Neuronal stem cell (in vitro differentiated cells): Measurements from ENCODE around the gene SLCO3A1.

Source experiments
- DNase-seq: peaks from one replicate; pipeline ENCODE4 v3.0.0-alpha.2; 2013; ENCODE audit warnings: low spot score
- H2AFZ ChIP-seq: one replicate; pipeline ENCODE4 v1.6.1; 2013; ENCODE audit warnings: mild to moderate bottlenecking, low read length, inconsistent platforms
- H2AK5ac ChIP-seq: 2 replicates; pipeline ENCODE4 v1.6.1; 2013; ENCODE audit warnings: low read depth, mild to moderate bottlenecking, inconsistent platforms, low read length, moderate library complexity, mixed read lengths
- H2BK120ac ChIP-seq: 2 replicates; pipeline ENCODE4 v1.6.1; 2013; ENCODE audit warnings: low read depth, mild to moderate bottlenecking, inconsistent platforms, low read length, moderate library complexity, mixed read lengths
- H2BK12ac ChIP-seq: one replicate; pipeline ENCODE4 v1.6.1; 2013; ENCODE audit warnings: low read length, inconsistent platforms
- H2BK15ac ChIP-seq: 2 replicates; pipeline ENCODE4 v1.6.1; 2013; ENCODE audit warnings: mild to moderate bottlenecking, low read length, inconsistent platforms, mixed read lengths
- H2BK5ac ChIP-seq: one replicate; pipeline ENCODE4 v1.6.1; 2013; ENCODE audit warnings: inconsistent platforms, mild to moderate bottlenecking, low read length, moderate library complexity
- H3K14ac ChIP-seq: one replicate; pipeline ENCODE4 v1.6.1; 2013; ENCODE audit warnings: low read length, inconsistent platforms
- H3K18ac ChIP-seq: 2 replicates; pipeline ENCODE4 v1.6.1; 2013; ENCODE audit warnings: low read length, inconsistent platforms
- H3K23ac ChIP-seq: 2 replicates; pipeline ENCODE4 v1.6.1; 2013; ENCODE audit warnings: low read depth, mild to moderate bottlenecking, mixed read lengths, low read length, inconsistent platforms; ENCODE audit not compliant: poor library complexity
- H3K27ac ChIP-seq: replicated peaks from 3 replicates; pipeline ENCODE4 v1.5.1; 2013; ENCODE audit warnings: low read length, inconsistent platforms
- H3K27me3 ChIP-seq, 3 experiments: 2 replicates each; pipeline ENCODE4 v1.6.1; 2013; ENCODE audit warnings: low read length in 3 of 3, mild to moderate bottlenecking in 2 of 3, inconsistent platforms in 1 of 3, low read depth in 1 of 3, mixed read lengths in 1 of 3, moderate library complexity in 1 of 3; ENCODE audit not compliant: control insufficient read depth in 3 of 3, insufficient read depth in 3 of 3
- H3K36me3 ChIP-seq, 2 donors: replicated peaks in 1 of 2; 2 replicates each; pipeline ENCODE4 v1.6.1; 2013; ENCODE audit warnings: low read length in 2 of 2; ENCODE audit not compliant: control insufficient read depth in 2 of 2, insufficient read depth in 2 of 2
- H3K4ac ChIP-seq: 2 replicates; pipeline ENCODE4 v1.6.1; 2013; ENCODE audit warnings: inconsistent platforms, mild to moderate bottlenecking, low read length, moderate library complexity
- H3K4me1 ChIP-seq, 2 donors: 1 replicate in 1 of 2; 2 replicates in 1 of 2; pipeline ENCODE4 v1.6.1; 2013; ENCODE audit warnings: low read length in 2 of 2, low read depth in 1 of 2; ENCODE audit not compliant: control insufficient read depth in 2 of 2, insufficient read depth in 1 of 2
- H3K4me2 ChIP-seq: one replicate; pipeline ENCODE4 v1.6.1; 2013; ENCODE audit warnings: mild to moderate bottlenecking, low read length, inconsistent platforms; ENCODE audit not compliant: insufficient read depth, poor library complexity, severe bottlenecking
- H3K4me3 ChIP-seq, 2 donors: 2 replicates each; pipeline ENCODE4 v1.5.1; 2013; ENCODE audit warnings: low read length in 2 of 2, mild to moderate bottlenecking in 2 of 2, inconsistent platforms in 1 of 2, moderate library complexity in 1 of 2
- H3K79me1 ChIP-seq: one replicate; pipeline ENCODE4 v1.6.1; 2013; ENCODE audit warnings: low read depth, mild to moderate bottlenecking, inconsistent platforms, low read length, moderate library complexity
- H3K9ac ChIP-seq: one replicate; pipeline ENCODE4 v1.6.1; 2013; ENCODE audit warnings: mild to moderate bottlenecking, low read depth, low read length, inconsistent platforms; ENCODE audit not compliant: poor library complexity
- H3K9me3 ChIP-seq, 2 donors: replicated peaks in 1 of 2; 2 replicates each; pipeline versions ENCODE3 to v1.6.1; 2013; ENCODE audit warnings: low read length in 2 of 2, mild to moderate bottlenecking in 2 of 2, inconsistent platforms in 1 of 2, low read depth in 1 of 2, mixed read lengths in 1 of 2, moderate library complexity in 1 of 2; ENCODE audit not compliant: control insufficient read depth in 2 of 2, insufficient read depth in 1 of 2
- H4K8ac ChIP-seq: one replicate; pipeline ENCODE4 v1.6.1; 2013; ENCODE audit warnings: low read depth, mild to moderate bottlenecking, inconsistent platforms, low read length, moderate library complexity
- H4K91ac ChIP-seq: one replicate; pipeline ENCODE4 v1.6.1; 2013; ENCODE audit warnings: low read length, low read depth, mild to moderate bottlenecking, inconsistent platforms; ENCODE audit not compliant: poor library complexity
- WGBS, 2 donors: extraction: QIAGEN DNeasy Blood & Tissue Kit; methylation state at CpG; one replicate each; pipeline ENCODE4 v1.1.7; 2013; ENCODE audit warnings: missing lambda C conversion rate in 2 of 2, mixed read lengths in 1 of 2; ENCODE audit not compliant: insufficient read length in 2 of 2, insufficient replicate concordance in 1 of 2; ENCODE audit errors: extremely low coverage in 2 of 2; 5-methylcytosine and 5-hydroxymethylcytosine counted together

The SLCO3A1 gene

DNA sequence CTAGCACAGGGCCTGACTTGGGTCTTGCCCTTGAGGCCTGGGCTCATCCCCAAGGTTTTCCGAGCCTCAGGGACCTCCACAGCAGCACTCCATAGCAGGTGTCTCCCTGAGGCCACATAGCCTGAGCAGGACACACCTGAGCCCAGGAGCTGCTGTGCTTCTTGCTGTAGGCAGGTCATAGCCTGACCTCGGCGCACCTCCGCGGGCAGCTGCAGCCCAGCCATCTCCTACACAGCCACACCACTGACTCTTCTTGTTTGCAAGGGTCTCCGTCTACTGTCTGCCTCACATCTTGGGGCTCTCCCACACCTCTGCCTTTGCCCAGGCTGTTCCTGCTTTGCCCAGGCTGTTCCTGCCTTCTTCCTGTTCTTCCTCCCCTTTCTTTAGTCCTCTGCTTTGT lies 224.8 kb downstream of the SLCO3A1 start:
- no peak overlapping the region for H3K27ac ChIP-seq

DNA sequence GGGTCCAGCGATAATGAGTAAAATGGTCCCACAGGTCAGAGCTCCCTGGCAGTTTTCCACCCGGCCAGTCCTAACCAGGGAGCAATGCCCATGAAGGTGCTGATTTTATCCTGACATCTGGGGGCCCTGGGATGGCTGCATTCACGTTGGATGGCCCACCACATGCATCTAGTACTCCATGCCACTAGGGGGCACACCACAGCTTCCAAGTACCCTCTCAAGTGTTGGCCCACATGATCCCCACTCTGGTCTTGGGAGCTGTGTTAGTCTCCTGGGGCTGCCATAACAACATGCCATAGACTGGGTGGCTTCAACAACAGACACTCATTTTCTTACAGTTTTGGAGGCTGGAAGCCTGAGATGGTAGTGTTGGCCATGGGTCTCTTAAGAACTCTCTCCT lies 225.5 kb downstream of the SLCO3A1 start:
- no peak overlapping the region for H3K18ac ChIP-seq
- H2BK15ac ChIP-seq: no peak overlapping the region
- H3K4me3 ChIP-seq: no peak overlapping the region
- no peaks in the 10 kb centered on the region for H3K36me3 ChIP-seq
- H3K27ac ChIP-seq: no peak overlapping the region
- H3K23ac ChIP-seq: no peak overlapping the region
- H3K9me3 ChIP-seq: no peaks in the 10 kb centered on the region
- no peak overlapping the region for H4K8ac ChIP-seq
- no peak overlapping the region for H2BK120ac ChIP-seq
- H3K27me3 ChIP-seq: peaks cover 0 to 3% (median 0%) of the 10 kb centered on the region in 3 experiments
- H2AK5ac ChIP-seq: no peak overlapping the region
- H2AFZ ChIP-seq: peak overlapping the region; percentile 1
- no peak overlapping the region for H2BK12ac ChIP-seq
- no peak overlapping the region for H3K4me2 ChIP-seq
- no CpG with 5 or more reads among the region's 3 CpGs for WGBS, 2 donors
- no peak overlapping the region for H4K91ac ChIP-seq
- no peak overlapping the region for H2BK5ac ChIP-seq
- DNase-seq: no peak
- H3K9ac ChIP-seq: no peak overlapping the region
- H3K4me1 ChIP-seq: no peaks in the 10 kb centered on the region
- H3K4ac ChIP-seq: no peak overlapping the region
- no peaks in the 10 kb centered on the region for H3K79me1 ChIP-seq
- no peak overlapping the region for H3K14ac ChIP-seq

More for the DNA sequence above, 224.8 kb downstream of the SLCO3A1 start:
- Histone ChIP-seq H2AK5ac (no peak overlapping the region), H3K4me2 (no peak overlapping the region), H3K4me1 (no peaks in the 10 kb centered on the region), H4K8ac (no peak overlapping the region), H3K27me3 (peaks cover 0 to 3% (median 0%) of the 10 kb centered on the region in 3 experiments), H2BK15ac (no peak overlapping the region), H2BK12ac (no peak overlapping the region), H3K79me1 (no peaks in the 10 kb centered on the region), H2BK120ac (no peak overlapping the region), H3K14ac (no peak overlapping the region), H4K91ac (peak overlapping the region; percentile 34), H3K18ac (no peak overlapping the region), H2BK5ac (no peak overlapping the region), H3K23ac (no peak overlapping the region), H3K4me3 (no peak overlapping the region), H3K9me3 (no peaks in the 10 kb centered on the region), H3K4ac (no peak overlapping the region), H3K36me3 (no peaks in the 10 kb centered on the region), H2AFZ (no peak overlapping the region), H3K9ac (no peak overlapping the region)
- DNase-seq: no peak
- WGBS, 2 donors: no CpG with 5 or more reads among the region's 6 CpGs

DNA sequence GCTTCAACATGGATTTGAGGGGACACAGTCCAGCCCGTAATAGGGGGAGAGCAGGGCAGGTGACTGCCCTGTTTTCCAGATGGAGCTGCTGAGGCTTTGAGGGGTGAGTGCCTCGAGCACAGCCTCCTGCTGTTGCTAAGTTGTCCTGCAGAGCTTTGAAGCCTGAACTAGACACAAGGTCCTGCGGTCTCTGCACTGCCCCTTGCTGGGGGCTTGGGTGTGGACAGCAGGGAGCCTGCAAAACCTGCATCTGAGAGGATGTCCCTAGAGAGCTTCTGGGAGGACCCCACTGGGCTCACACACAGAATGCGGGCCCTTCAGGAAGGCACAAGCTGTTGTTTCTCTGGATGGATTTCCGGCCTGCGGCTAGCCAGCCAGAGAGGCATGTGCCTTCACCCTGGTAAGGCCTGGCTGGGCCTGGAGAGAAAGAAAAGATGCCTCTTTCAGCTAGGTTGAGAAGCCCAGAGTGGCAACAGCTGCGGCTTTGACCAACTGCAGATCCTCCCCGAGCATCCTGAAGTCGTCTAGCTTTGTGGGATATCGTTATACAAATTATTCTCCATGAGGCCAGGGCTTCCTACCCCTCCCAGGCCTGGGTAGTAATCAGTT lies 226.2 kb downstream of the SLCO3A1 start:
- Histone ChIP-seq H4K8ac (no peak overlapping the region), H3K4me1 (no peaks in the 10 kb centered on the region), H3K9me3 (no peaks in the 10 kb centered on the region), H2AFZ (peak overlapping the region; percentile 1), H2BK5ac (no peak overlapping the region), H3K79me1 (no peaks in the 10 kb centered on the region), H3K23ac (no peak overlapping the region), H3K36me3 (no peaks in the 10 kb centered on the region), H2BK120ac (no peak overlapping the region), H3K27ac (no peak overlapping the region), H3K27me3 (peaks cover 0 to 3% (median 0%) of the 10 kb centered on the region in 3 experiments), H3K4me2 (no peak overlapping the region), H3K9ac (no peak overlapping the region), H3K4me3 (no peak overlapping the region), H3K4ac (no peak overlapping the region), H2BK12ac (no peak overlapping the region), H3K14ac (no peak overlapping the region), H4K91ac (no peak overlapping the region), H3K18ac (no peak overlapping the region), H2AK5ac (no peak overlapping the region), H2BK15ac (no peak overlapping the region)
- no CpG with 5 or more reads among the region's 10 CpGs for WGBS, 2 donors
- no peak for DNase-seq

DNA sequence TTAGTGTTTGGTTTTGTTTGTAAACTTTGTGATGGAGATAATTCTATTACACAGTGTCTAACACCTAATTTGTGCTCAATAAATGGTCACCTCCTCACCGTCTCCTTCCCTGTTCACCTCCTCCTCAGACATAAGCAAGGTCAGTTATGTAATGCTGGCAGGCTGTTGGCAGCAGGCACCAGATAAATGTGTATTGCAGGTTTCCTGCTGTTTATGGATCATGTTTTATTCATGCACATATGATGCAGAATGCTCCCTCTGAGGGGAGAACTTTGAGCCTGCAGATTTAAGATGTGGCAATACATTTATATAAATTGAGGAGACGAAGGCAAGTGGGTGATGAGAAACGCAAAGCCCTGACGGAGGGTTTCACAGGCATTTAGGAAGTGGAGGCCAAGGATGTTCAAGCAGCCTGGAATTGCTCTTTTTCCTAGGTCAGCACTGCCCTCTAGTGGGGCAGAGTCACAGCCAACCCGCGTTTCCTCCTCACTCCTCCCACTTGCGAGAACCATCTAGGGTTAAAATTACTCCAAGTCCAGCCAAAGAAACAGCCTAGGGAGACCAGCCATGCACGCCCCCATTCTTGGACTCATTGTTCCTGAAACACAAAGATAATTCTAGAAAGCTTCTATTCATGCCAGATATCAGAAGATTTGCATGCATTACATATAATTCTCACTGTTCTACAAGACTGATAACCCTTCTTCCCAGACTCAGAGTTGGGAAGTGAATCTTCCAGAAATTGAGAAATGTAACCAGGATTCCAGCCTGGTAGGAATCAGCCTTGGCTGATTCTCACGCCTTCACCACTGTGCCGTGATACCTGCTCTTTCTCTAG lies 228.7 kb downstream of the SLCO3A1 start:
- no CpG with 5 or more reads among the region's 10 CpGs for WGBS, 2 donors

More for the DNA sequence above, 228.7 kb downstream of the SLCO3A1 start:
- H3K9me3 ChIP-seq: no peaks in the 10 kb centered on the region
- no peaks in the 10 kb centered on the region for H3K79me1 ChIP-seq
- H2BK120ac ChIP-seq: no peak overlapping the region
- no peaks in the 10 kb centered on the region for H3K27me3 ChIP-seq
- H3K36me3 ChIP-seq: no peaks in the 10 kb centered on the region
- no peak overlapping the region for H2BK12ac ChIP-seq
- H3K4me1 ChIP-seq: no peaks in the 10 kb centered on the region
- no peak overlapping the region for H3K23ac ChIP-seq
- no peak overlapping the region for H3K27ac ChIP-seq
- no peak overlapping the region for H3K14ac ChIP-seq
- DNase-seq: peak; percentile 69
- H2AFZ ChIP-seq: no peak overlapping the region
- H2BK15ac ChIP-seq: no peak overlapping the region
- no peak overlapping the region for H3K9ac ChIP-seq
- no peak overlapping the region for H3K4me3 ChIP-seq
- no peak overlapping the region for H2BK5ac ChIP-seq
- no peak overlapping the region for H3K4ac ChIP-seq
- H3K18ac ChIP-seq: no peak overlapping the region
- no peak overlapping the region for H4K91ac ChIP-seq
- no peak overlapping the region for H4K8ac ChIP-seq
- no peak overlapping the region for H2AK5ac ChIP-seq
- no peak overlapping the region for H3K4me2 ChIP-seq
